ENCODE results near the gene ADAMTSL1.
"Not testable (repeated sequence)": the region's sequence is repeated elsewhere in the genome, so short reads cannot be mapped to it uniquely, and the experiment has no call there.

ADAMTSL1 gene

DNA sequence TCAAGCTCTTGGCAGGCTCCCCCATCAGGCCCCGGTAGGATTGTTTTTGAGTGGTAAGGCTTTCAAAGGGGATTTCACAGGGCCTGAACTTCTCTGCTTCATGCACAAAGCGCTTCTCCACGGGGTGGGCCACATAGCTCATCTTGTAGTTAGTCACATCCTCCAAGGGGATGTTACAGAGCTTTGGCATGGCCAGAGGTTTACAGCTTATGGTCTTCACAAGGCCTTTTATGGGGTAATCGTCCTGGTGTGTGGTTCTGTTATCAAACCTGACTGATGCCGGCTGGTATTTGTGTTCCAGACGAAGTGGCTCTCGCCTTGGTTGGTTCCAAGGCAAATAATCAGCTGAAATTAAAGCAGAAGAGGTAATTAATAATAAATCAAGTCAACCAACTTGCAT is 454.8 kb downstream of the ADAMTSL1 start:
- DNase-seq (ENCODE audit: low spot score) = no peak
- H3K4me3 Mint-ChIP-seq = no peak overlapping the region
- H3K27ac Mint-ChIP-seq = no peak overlapping the region
- no peaks in the 10 kb centered on the region for H3K27me3 Mint-ChIP-seq (ENCODE audit: low read depth)
- no peaks in the 10 kb centered on the region for H3K4me1 Mint-ChIP-seq (ENCODE audit: low read depth)
- H3K36me3 Mint-ChIP-seq (ENCODE audit: low read depth) = no peaks in the 10 kb centered on the region
- no peaks in the 10 kb centered on the region for H3K9me3 Mint-ChIP-seq

DNA sequence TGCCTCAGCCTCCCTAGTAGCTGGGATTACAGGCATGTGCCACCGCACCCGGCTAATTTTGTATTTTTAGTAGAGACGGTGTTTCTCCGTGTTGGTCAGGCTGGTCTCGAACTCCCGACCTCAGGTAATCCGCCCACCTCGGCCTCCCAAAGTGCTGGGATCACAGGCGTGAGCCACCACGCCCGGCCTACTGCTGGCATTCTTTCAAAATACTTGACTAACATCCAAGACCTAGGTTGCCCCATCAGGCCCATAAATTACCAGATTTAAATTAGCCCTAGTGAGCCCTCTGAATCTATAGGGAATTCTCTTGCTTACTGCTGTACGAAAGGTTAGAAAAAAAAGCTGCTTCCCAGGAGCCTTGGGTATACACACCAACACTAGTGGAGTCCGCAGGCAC is 456.7 kb downstream of the ADAMTSL1 start:
- not testable (repeated sequence) for H3K4me3 Mint-ChIP-seq; H3K27ac Mint-ChIP-seq; DNase-seq (ENCODE audit: low spot score); H3K9me3 Mint-ChIP-seq; H3K36me3 Mint-ChIP-seq (ENCODE audit: low read depth); H3K27me3 Mint-ChIP-seq (ENCODE audit: low read depth); H3K4me1 Mint-ChIP-seq (ENCODE audit: low read depth)

DNA sequence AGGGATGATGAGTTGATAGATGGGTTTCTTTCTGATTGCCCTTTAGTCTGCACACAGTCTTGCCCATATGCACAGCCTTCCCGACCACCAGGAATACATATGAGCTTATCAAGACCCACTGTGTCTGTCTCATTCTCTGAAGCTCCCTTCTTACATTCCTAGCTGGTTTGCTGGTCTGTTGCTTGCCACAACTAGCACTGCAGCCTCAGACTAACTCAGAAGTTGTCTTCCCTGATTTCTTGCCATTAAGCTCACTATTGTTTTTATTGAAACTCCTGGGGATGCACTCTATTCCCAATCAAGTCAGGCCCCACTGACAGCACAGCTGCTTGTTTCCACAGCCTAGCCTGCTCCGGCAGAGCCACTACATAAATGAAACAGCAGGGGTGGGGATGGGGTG is 461.6 kb downstream of the ADAMTSL1 start:
- Mint-ChIP-seq H3K9me3 (no peaks in the 10 kb centered on the region), H3K36me3 (ENCODE audit: low read depth) (no peaks in the 10 kb centered on the region), H3K4me1 (ENCODE audit: low read depth) (no peaks in the 10 kb centered on the region), H3K27me3 (ENCODE audit: low read depth) (no peaks in the 10 kb centered on the region), H3K27ac (no peak overlapping the region), H3K4me3 (no peak overlapping the region)
- no peak for DNase-seq (ENCODE audit: low spot score)

DNA sequence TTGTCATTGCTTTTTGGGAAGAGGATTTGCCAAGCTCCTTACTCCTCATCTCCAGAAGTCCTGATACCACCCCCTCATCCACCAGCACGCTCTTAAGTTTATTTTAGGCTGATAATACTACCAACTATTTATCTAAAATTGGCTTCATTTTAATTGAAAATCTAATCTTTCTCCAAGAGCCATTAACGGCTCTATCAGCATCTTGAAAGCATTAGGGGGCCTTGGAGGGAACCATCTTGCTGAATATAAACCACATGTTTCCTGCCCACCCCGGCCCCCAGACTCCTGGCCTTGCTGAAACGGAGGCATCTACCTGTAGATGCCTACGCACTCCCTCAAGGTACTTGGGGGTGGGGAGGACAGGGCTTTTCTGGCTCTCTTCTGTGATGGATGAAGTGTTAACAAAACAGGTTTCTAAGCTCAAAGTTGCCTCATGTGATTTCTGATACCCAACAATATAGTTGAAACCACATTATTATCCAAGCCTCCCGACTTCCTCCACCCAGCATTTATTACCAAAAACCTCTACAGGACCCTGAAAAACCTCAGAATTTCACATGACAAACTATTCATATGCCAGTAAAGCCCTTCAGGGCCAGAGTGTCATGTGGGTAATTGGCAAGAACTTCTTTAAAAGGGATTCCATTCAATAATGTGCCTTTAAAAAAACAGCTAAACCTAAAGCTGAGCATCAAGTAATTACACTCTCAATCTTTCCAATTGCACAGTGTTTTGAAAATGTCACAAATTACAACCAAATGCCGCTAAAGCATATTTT is 462.3 kb downstream of the ADAMTSL1 start:
- no peaks in the 10 kb centered on the region for H3K27me3 Mint-ChIP-seq (ENCODE audit: low read depth)
- no peak for DNase-seq (ENCODE audit: low spot score)
- H3K9me3 Mint-ChIP-seq = no peaks in the 10 kb centered on the region
- no peaks in the 10 kb centered on the region for H3K36me3 Mint-ChIP-seq (ENCODE audit: low read depth)
- no peak overlapping the region for H3K4me3 Mint-ChIP-seq
- no peaks in the 10 kb centered on the region for H3K4me1 Mint-ChIP-seq (ENCODE audit: low read depth)
- H3K27ac Mint-ChIP-seq = no peak overlapping the region

DNA sequence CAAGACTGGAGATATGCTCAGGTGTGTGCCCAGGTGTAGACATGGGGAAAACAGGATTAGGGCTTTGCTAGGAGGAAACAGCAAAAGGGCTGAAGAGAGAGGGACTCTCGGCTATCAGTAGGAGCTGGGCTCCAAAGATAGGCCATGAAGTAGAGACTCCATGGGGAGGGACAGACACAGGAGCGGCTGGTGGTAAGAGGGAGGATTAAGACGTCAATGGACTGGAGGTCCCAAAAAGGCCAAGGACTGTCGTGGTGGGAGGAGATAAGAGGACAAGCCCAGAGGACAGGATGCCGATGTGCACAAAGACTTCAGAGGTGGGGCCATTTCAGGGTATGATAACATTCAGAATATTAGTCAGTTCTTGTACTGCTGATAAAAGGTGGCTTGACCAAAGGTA is 466.0 kb downstream of the ADAMTSL1 start:
- DNase-seq (ENCODE audit: low spot score) = no peak
- Mint-ChIP-seq H3K9me3 (no peaks in the 10 kb centered on the region), H3K36me3 (ENCODE audit: low read depth) (no peaks in the 10 kb centered on the region), H3K27ac (no peak overlapping the region), H3K4me1 (ENCODE audit: low read depth) (no peaks in the 10 kb centered on the region), H3K27me3 (ENCODE audit: low read depth) (no peaks in the 10 kb centered on the region), H3K4me3 (no peak overlapping the region)

DNA sequence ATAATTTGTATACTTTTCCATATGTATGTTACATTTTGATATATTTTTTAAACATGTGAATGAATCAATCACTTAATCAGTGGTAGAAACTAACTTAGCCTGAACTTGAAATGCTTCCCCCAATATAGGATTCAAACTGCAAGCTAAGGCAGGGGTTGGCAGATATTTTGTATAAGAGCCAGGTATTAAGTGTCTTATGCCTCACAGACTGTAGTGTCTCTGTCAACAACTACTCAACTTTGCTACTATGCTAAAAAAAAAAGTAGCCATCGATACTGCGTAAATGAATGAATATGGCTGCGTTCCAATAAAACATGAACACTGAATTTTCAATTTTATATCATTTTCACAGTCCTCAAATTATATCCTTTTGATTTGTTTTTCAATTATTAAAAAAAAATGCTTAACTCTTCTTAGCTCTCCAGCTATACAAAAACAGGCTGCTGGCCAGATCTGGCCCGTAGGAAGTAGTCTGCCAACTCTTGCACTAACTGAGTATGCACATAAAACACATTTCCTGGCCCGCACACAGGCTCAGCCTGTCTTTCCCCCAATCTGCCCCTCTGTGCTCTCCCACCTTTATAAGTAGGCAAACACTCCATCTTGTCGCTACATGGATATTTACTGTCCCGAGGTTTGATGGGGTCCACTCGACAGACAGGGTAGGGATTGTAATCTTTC is 467.2 kb downstream of the ADAMTSL1 start:
- Mint-ChIP-seq H3K27ac (no peak overlapping the region), H3K27me3 (ENCODE audit: low read depth) (no peaks in the 10 kb centered on the region), H3K4me3 (no peak overlapping the region), H3K4me1 (ENCODE audit: low read depth) (no peaks in the 10 kb centered on the region), H3K36me3 (ENCODE audit: low read depth) (no peaks in the 10 kb centered on the region), H3K9me3 (no peaks in the 10 kb centered on the region)
- no peak for DNase-seq (ENCODE audit: low spot score)

DNA sequence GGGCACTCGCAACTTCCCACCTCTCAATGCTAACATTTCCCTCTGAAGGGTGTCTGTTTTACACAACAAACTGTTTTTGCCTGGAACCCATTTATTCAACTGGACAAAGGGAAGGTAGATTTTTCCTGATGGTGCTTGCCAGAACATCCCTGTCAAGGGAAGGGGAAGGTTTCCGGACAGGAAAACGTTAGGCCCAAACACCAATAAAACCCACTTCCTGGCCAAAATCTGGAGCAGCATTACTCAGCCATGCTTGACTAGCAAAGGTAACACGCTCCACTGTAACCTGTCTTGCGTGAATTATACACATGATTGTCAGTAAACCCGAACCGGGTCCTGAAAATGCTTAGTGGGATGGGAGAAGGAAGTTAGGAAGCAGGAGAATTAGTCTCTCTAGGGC is 468.8 kb downstream of the ADAMTSL1 start:
- Mint-ChIP-seq H3K27ac (no peak overlapping the region), H3K27me3 (ENCODE audit: low read depth) (no peaks in the 10 kb centered on the region), H3K4me1 (ENCODE audit: low read depth) (no peaks in the 10 kb centered on the region), H3K4me3 (no peak overlapping the region), H3K36me3 (ENCODE audit: low read depth) (no peaks in the 10 kb centered on the region), H3K9me3 (no peaks in the 10 kb centered on the region)
- DNase-seq (ENCODE audit: low spot score) = no peak

DNA sequence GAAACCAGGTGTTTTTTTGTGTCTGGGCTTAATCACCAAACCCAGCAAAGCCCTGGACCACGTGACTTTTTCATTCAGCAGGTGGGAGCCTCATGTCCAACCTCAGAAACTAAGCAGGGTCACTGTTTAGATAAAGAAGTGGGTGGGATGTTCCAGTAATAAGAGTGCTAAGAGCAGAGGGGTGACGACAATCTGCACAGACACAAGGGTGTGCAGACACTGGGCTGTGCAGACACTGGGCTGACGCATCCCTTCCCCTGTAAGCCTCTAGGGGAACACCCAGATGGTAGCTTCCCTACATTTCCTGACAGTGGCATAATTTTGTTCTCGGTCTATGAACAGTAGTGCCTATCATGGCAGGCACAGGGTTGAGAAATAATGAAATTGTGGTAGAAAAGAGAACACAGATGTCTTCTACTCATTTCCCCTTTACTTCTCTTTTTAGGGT is 474.0 kb downstream of the ADAMTSL1 start:
- no peak for DNase-seq (ENCODE audit: low spot score)
- H3K9me3 Mint-ChIP-seq = no peaks in the 10 kb centered on the region
- H3K27ac Mint-ChIP-seq = no peak overlapping the region
- H3K36me3 Mint-ChIP-seq (ENCODE audit: low read depth) = no peaks in the 10 kb centered on the region
- no peaks in the 10 kb centered on the region for H3K4me1 Mint-ChIP-seq (ENCODE audit: low read depth)
- no peak overlapping the region for H3K4me3 Mint-ChIP-seq
- no peaks in the 10 kb centered on the region for H3K27me3 Mint-ChIP-seq (ENCODE audit: low read depth)

DNA sequence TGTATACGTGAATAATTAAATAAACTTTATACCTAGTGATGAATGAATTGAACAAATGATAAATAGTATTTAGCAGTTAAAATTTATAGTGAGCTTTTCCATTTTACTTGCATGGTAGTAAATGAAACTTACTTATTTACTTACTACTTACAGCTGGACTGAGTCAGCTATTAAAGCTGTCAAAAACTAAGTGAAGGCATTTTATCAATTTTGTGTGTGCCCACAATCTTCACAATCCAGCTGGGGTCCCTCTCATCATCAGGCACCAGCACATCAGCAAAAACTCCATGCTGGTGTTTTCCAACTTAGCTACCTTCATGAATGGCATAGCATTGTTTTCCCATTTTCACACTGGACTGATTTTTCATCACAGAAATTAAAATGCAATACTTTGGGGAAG is 478.0 kb downstream of the ADAMTSL1 start:
- Mint-ChIP-seq H3K36me3 (ENCODE audit: low read depth) (no peaks in the 10 kb centered on the region), H3K9me3 (no peaks in the 10 kb centered on the region), H3K27me3 (ENCODE audit: low read depth) (no peaks in the 10 kb centered on the region), H3K4me3 (no peak overlapping the region), H3K4me1 (ENCODE audit: low read depth) (no peaks in the 10 kb centered on the region), H3K27ac (no peak overlapping the region)
- DNase-seq (ENCODE audit: low spot score) = no peak

DNA sequence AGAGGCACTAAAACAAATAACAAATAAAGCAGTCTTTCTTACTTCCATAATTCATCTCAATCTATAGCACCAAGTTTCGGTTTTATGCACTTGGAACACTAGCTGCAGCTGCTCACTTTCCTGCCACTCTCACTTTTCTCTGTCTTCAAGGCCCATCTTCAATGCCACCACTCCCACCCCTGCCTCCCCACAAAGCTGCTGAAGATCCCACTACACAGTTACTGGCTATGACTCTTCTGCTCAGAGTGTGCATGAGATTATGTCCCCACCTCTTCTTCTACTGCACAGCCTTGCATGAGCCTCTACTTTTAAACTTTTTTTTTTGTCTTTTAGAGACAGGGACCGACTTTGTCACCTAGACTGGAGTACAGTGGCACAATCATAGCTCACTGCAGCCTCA is 481.7 kb downstream of the ADAMTSL1 start:
- Mint-ChIP-seq H3K9me3 (no peaks in the 10 kb centered on the region), H3K36me3 (ENCODE audit: low read depth) (no peaks in the 10 kb centered on the region), H3K27ac (no peak overlapping the region), H3K27me3 (ENCODE audit: low read depth) (peaks cover 2% of the 10 kb centered on the region), H3K4me3 (no peak overlapping the region), H3K4me1 (ENCODE audit: low read depth) (no peaks in the 10 kb centered on the region)
- no peak for DNase-seq (ENCODE audit: low spot score)
